ENCODE data around the gene TSPAN4. TPM values are rescaled to one million over a fixed set of nuclear protein-coding genes. Genes with fewer than 3 reads are reported as not detected.

The TSPAN4 gene
- total and polyA plus RNA-seq, 9 of the 15 experiments (the other 6 are each of a cell fraction or from before 2014, with no cell fraction given), result 0.07 to 31.0 (median 15.7) TPM

GRCh38 chr11:837189-837989 is 5.3 kb upstream of the TSPAN4 start (continued):
- TF ChIP-seq ZBTB33 (CRISPR knock-in tag; IDR thresholded peaks at IDR 0.05) (peak; percentile 95), ELF1 (tag; IDR thresholded peaks at IDR 0.05) (no peak), RFX1 (IDR thresholded peaks at IDR 0.05) (no peak), HMGN3 (IDR thresholded peaks at IDR 0.05; ENCODE audit: borderline replicate concordance, extremely low read depth, insufficient read length, low read depth, low read length) (peak; percentile 36), TFAP4 (CRISPR knock-in tag; IDR thresholded peaks at IDR 0.05; ENCODE audit: borderline replicate concordance) (peak; percentile 50; the same call in 1 of the 2 replicates), TCF3 (CRISPR knock-in tag; IDR thresholded peaks at IDR 0.05) (no peak), RBFOX2 (IDR thresholded peaks at IDR 0.05; ENCODE audit: low read depth, low read length) (peak; percentile 64), ZBTB9 (CRISPR knock-in tag; IDR thresholded peaks at IDR 0.05) (peak; percentile 95)
- TF ChIP-seq, protein P1, sequence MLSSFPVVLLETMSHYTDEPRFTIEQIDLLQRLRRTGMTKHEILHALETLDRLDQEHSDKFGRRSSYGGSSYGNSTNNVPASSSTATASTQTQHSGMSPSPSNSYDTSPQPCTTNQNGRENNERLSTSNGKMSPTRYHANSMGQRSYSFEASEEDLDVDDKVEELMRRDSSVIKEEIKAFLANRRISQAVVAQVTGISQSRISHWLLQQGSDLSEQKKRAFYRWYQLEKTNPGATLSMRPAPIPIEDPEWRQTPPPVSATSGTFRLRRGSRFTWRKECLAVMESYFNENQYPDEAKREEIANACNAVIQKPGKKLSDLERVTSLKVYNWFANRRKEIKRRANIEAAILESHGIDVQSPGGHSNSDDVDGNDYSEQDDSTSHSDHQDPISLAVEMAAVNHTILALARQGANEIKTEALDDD (IDR thresholded peaks at IDR 0.05), result no peak

All from K562 (cell line).